Endodermal cell (in vitro differentiated cells): Measurements from ENCODE around the gene TCF7. TPM values are rescaled to one million over a fixed set of nuclear protein-coding genes. Genes with fewer than 3 reads are reported as not detected.

Source experiments
- DNase-seq: peaks from one replicate; pipeline ENCODE4 v3.0.0-alpha.2; 2017
- H3K27ac ChIP-seq: 2 replicates; pipeline ENCODE4 v1.5.1; 2013; ENCODE audit warnings: mild to moderate bottlenecking, low read depth, low read length, moderate library complexity
- H3K27me3 ChIP-seq: 2 replicates; pipeline ENCODE4 v1.6.1; 2013; ENCODE audit warnings: mild to moderate bottlenecking, low read length, moderate library complexity; ENCODE audit not compliant: insufficient read depth, control insufficient read depth, poor library complexity, severe bottlenecking
- H3K36me3 ChIP-seq: 2 replicates; pipeline ENCODE4 v1.7.0; 2013; ENCODE audit warnings: mild to moderate bottlenecking, low read length, moderate library complexity; ENCODE audit not compliant: control insufficient read depth, insufficient read depth
- H3K4me1 ChIP-seq: one replicate; pipeline ENCODE4 v1.7.0; 2013; ENCODE audit warnings: low read length; ENCODE audit not compliant: control insufficient read depth, insufficient read depth
- H3K4me3 ChIP-seq: 2 replicates; pipeline ENCODE4 v1.5.1; 2013; ENCODE audit warnings: mild to moderate bottlenecking, low read length, moderate library complexity
- H3K9ac ChIP-seq: 2 replicates; pipeline ENCODE4 v1.6.1; 2013; ENCODE audit warnings: mild to moderate bottlenecking, low read length, moderate library complexity; ENCODE audit not compliant: poor library complexity, severe bottlenecking; ENCODE audit errors: extremely low read depth
- H3K9me3 ChIP-seq: 2 replicates; pipeline ENCODE4 v1.6.1; 2013; ENCODE audit warnings: mild to moderate bottlenecking, low read length, moderate library complexity; ENCODE audit not compliant: control insufficient read depth
- H3K27ac Mint-ChIP-seq: 2 replicates; pipeline ENCODE4 v1.8.0; 2020; ENCODE audit warnings: mixed read lengths
- H3K27me3 Mint-ChIP-seq: 2 replicates; pipeline ENCODE4 v1.8.0; 2021; ENCODE audit warnings: mild to moderate bottlenecking, mixed read lengths; ENCODE audit not compliant: insufficient read depth
- H3K36me3 Mint-ChIP-seq: 2 replicates; pipeline ENCODE4 v1.8.0; 2020; ENCODE audit warnings: low read depth, mixed read lengths
- H3K4me1 Mint-ChIP-seq: 2 replicates; pipeline ENCODE4 v1.8.0; 2020; ENCODE audit warnings: mixed read lengths
- H3K4me3 Mint-ChIP-seq: 2 replicates; pipeline ENCODE4 v1.8.0; 2020; ENCODE audit warnings: mild to moderate bottlenecking, moderate library complexity, mixed read lengths
- H3K9me3 Mint-ChIP-seq: 2 replicates; pipeline ENCODE4 v1.8.0; 2020; ENCODE audit warnings: mild to moderate bottlenecking, mixed read lengths
- whole genome bisulfite sequencing, 2 experiments: methylation state at CpG; one replicate each; pipeline versions ENCODE4 v1.1.5 to v1.1.7; 2013; ENCODE audit warnings: missing lambda C conversion rate in 2 of 2, mixed read lengths in 1 of 2; ENCODE audit not compliant: insufficient coverage in 1 of 2, insufficient read length in 1 of 2; 5-methylcytosine and 5-hydroxymethylcytosine counted together
- total RNA-seq, 2 donors: library from RNA; stranded (reverse); fragmentation: NEBNext Ultra II Directional in 1 of 2; extraction: Animal tissue kit (Norgen Biotek cat#: 25700) in 1 of 2; gene quantifications; 2 replicates in 1 of 2; 3 replicates in 1 of 2; pipeline ENCODE4 v1.2.1, GENCODE V29; 2021
- TF ChIP-seq, protein P1 (sequence below): fragments of 200-600 bp; sonication (generic); conservative IDR thresholded peaks from 2 replicates; pipeline ENCODE4 v1.5.0; 2021; ENCODE audit warnings: antibody characterized with exemption, mild to moderate bottlenecking

The TCF7 gene
- total RNA-seq, 2 donors from 2014 or later, result 14.9 to 19.4 TPM

DNA sequence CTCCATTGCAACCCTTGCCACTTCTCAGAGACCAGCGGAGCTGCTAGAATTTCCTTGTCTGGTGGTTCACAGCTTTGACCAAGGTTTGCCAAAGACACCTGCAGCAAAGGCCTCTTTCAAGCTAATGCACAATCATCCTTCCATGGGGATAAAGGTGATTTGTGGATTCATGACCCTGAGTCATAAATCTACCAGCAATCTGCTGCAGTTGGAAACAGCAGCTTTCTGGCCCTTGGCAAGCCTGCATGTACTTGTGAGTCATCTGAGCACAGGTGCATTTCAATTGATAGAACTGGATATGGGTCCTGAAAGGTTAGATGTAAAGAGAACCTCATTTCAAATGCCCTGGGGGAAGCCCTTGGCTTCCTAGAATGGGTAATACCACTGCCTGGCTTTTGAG lies 21.6 kb upstream of the TCF7 start:
- WGBS, 2 experiments, result 89% methylated on average over 1 of the region's 1 CpG; no CpG with 5 or more reads in 1 of the 2 experiments
- TF ChIP-seq, protein P1, sequence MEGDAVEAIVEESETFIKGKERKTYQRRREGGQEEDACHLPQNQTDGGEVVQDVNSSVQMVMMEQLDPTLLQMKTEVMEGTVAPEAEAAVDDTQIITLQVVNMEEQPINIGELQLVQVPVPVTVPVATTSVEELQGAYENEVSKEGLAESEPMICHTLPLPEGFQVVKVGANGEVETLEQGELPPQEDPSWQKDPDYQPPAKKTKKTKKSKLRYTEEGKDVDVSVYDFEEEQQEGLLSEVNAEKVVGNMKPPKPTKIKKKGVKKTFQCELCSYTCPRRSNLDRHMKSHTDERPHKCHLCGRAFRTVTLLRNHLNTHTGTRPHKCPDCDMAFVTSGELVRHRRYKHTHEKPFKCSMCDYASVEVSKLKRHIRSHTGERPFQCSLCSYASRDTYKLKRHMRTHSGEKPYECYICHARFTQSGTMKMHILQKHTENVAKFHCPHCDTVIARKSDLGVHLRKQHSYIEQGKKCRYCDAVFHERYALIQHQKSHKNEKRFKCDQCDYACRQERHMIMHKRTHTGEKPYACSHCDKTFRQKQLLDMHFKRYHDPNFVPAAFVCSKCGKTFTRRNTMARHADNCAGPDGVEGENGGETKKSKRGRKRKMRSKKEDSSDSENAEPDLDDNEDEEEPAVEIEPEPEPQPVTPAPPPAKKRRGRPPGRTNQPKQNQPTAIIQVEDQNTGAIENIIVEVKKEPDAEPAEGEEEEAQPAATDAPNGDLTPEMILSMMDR, result no peak
- H3K36me3 Mint-ChIP-seq, result no peaks in the 10 kb centered on the region
- no peak overlapping the region for H3K27ac Mint-ChIP-seq
- Histone ChIP-seq H3K4me1 (peaks cover 10% of the 10 kb centered on the region), H3K4me3 (no peak overlapping the region), H3K27me3 (no peaks in the 10 kb centered on the region), H3K9ac (no peak overlapping the region), H3K36me3 (no peaks in the 10 kb centered on the region), H3K27ac (no peak overlapping the region), H3K9me3 (no peaks in the 10 kb centered on the region)
- H3K9me3 Mint-ChIP-seq, result no peaks in the 10 kb centered on the region
- DNase-seq, result no peak
- H3K4me3 Mint-ChIP-seq, result no peak overlapping the region
- H3K4me1 Mint-ChIP-seq, result peaks cover 15% of the 10 kb centered on the region
- H3K27me3 Mint-ChIP-seq, result peaks cover 6% of the 10 kb centered on the region

- H3K36me3 ChIP-seq, result no peaks in the 10 kb centered on the region
- no peak overlapping the region for H3K4me3 Mint-ChIP-seq
- WGBS, 2 experiments, result 95 to 100% methylated on average over 2 to 5 of the region's 5 CpGs
- no peaks in the 10 kb centered on the region for H3K9me3 Mint-ChIP-seq
- DNase-seq, result no peak
- TF ChIP-seq, protein P1, result no peak
- H3K27me3 Mint-ChIP-seq, result peaks cover 9% of the 10 kb centered on the region
- no peak overlapping the region for H3K4me3 ChIP-seq
- no peak overlapping the region for H3K27ac ChIP-seq
- peaks cover 15% of the 10 kb centered on the region for H3K4me1 Mint-ChIP-seq
- H3K9me3 ChIP-seq, result no peaks in the 10 kb centered on the region
- H3K27ac Mint-ChIP-seq, result no peak overlapping the region
- peaks cover 10% of the 10 kb centered on the region for H3K4me1 ChIP-seq
- no peaks in the 10 kb centered on the region for H3K27me3 ChIP-seq
- no peaks in the 10 kb centered on the region for H3K36me3 Mint-ChIP-seq
- H3K9ac ChIP-seq, result no peak overlapping the region
Measured at GRCh38 chr5:134093351-134093750, 21.1 kb upstream of the TCF7 start.

- H3K27me3 ChIP-seq, result no peaks in the 10 kb centered on the region
- Mint-ChIP-seq H3K27ac (no peak overlapping the region), H3K4me3 (no peak overlapping the region), H3K36me3 (no peaks in the 10 kb centered on the region), H3K4me1 (peaks cover 28% of the 10 kb centered on the region), H3K27me3 (peaks cover 15% of the 10 kb centered on the region), H3K9me3 (no peaks in the 10 kb centered on the region)
- TF ChIP-seq, protein P1, result no peak
- 90 to 100% methylated on average over 3 of the region's 3 CpGs for WGBS, 2 experiments
- no peak overlapping the region for H3K4me3 ChIP-seq
- no peak for DNase-seq
- no peaks in the 10 kb centered on the region for H3K36me3 ChIP-seq
- peaks cover 14% of the 10 kb centered on the region for H3K4me1 ChIP-seq
- no peak overlapping the region for H3K9ac ChIP-seq
- no peak overlapping the region for H3K27ac ChIP-seq
- H3K9me3 ChIP-seq, result no peaks in the 10 kb centered on the region
Measured at GRCh38 chr5:134095293-134095692, 19.2 kb upstream of the TCF7 start.
